ENCODE results near the gene MAP4K3.

DNA sequence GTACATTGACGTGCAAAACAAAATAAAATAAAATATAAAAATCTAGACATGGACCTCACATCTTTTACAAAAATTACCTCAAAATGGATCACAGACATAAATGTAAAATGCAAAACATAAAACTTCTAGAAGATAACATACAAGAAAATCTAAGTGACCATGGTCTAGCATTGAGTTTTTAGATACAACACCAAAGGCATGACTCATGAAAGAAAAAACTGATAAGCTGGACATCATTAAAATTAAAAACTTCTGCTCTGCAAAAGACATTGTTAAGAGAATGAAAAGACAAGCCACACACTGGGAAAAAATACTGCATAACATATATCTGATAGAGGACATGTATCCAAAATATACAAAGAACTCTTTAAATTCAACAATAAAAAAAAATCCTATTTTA, 14.4 kb downstream of the MAP4K3 start:
- TF ChIP-seq, protein P1, sequence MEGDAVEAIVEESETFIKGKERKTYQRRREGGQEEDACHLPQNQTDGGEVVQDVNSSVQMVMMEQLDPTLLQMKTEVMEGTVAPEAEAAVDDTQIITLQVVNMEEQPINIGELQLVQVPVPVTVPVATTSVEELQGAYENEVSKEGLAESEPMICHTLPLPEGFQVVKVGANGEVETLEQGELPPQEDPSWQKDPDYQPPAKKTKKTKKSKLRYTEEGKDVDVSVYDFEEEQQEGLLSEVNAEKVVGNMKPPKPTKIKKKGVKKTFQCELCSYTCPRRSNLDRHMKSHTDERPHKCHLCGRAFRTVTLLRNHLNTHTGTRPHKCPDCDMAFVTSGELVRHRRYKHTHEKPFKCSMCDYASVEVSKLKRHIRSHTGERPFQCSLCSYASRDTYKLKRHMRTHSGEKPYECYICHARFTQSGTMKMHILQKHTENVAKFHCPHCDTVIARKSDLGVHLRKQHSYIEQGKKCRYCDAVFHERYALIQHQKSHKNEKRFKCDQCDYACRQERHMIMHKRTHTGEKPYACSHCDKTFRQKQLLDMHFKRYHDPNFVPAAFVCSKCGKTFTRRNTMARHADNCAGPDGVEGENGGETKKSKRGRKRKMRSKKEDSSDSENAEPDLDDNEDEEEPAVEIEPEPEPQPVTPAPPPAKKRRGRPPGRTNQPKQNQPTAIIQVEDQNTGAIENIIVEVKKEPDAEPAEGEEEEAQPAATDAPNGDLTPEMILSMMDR (IDR thresholded peaks at IDR 0.05; ENCODE audit: insufficient read depth, low read depth, low read length): no peak
- no peak for TF ChIP-seq EZH2 (IDR thresholded peaks at IDR 0.05; ENCODE audit: insufficient read depth, low read length)

All from astrocyte (in vitro differentiated cells and primary cell).